Fibroblast of lung (primary cell): ENCODE data around the gene MRPL16.

Experiments
- EZH2 ChIP-seq: IDR thresholded peaks from 2 replicates; pipeline ENCODE4 v1.5.1; 2012; ENCODE audit warnings: low read length, control low read depth, mild to moderate bottlenecking; ENCODE audit errors: missing control alignments
- TF ChIP-seq, protein P1 (sequence below), 2 donors: IDR thresholded peaks in 1 of 2; conservative IDR thresholded peaks in 1 of 2; 1 replicate in 1 of 2; 2 replicates in 1 of 2; pipeline ENCODE4 v1.5.1; 2011 to 2012; ENCODE audit warnings: low read length in 2 of 2, control low read depth in 1 of 2, inconsistent platforms in 1 of 2, low read depth in 1 of 2, mild to moderate bottlenecking in 1 of 2

DNA sequence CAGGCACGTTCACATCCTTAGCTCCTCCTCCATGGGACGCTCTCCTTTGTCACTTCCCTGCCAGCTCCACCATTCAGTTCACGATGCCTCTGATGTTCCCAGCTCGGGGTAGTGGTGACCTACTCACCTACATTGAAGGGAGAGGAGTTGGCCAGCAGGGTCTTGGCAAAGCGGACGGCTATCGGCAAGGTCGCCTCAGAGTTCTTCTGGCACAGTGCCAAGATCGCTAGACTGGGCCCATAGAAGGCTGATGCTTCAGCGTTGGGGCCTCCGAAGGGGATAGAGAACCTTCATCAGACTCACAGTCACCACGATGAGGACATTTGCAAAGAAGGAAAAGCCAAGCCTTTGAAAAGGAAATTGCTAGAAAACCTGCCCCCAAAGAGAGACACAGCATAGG, 31.7 kb upstream of the MRPL16 start:
- TF ChIP-seq, protein P1, sequence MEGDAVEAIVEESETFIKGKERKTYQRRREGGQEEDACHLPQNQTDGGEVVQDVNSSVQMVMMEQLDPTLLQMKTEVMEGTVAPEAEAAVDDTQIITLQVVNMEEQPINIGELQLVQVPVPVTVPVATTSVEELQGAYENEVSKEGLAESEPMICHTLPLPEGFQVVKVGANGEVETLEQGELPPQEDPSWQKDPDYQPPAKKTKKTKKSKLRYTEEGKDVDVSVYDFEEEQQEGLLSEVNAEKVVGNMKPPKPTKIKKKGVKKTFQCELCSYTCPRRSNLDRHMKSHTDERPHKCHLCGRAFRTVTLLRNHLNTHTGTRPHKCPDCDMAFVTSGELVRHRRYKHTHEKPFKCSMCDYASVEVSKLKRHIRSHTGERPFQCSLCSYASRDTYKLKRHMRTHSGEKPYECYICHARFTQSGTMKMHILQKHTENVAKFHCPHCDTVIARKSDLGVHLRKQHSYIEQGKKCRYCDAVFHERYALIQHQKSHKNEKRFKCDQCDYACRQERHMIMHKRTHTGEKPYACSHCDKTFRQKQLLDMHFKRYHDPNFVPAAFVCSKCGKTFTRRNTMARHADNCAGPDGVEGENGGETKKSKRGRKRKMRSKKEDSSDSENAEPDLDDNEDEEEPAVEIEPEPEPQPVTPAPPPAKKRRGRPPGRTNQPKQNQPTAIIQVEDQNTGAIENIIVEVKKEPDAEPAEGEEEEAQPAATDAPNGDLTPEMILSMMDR (conservative IDR thresholded peaks at IDR 0.05 in 1 of 2, IDR thresholded peaks at IDR 0.05 in 1 of 2; ENCODE audit: low read depth in 1 of 2, low read length in 2 of 2): no peak
- no peak for TF ChIP-seq EZH2
